Activated CD4-positive, alpha-beta memory T cell treated with anti-CD3 and anti-CD28 coated beads for 36 hours (primary cell): ENCODE data around the gene CTNS. TPM values are rescaled to one million over a fixed set of nuclear protein-coding genes. Genes with fewer than 3 reads are reported as not detected.

ENCODE experiments used
- CTCF ChIA-PET: fragments of 350-600 bp; sonication (Branson Sonifier 250); formaldehyde crosslinking; loops from one replicate; lab custom pipeline; 2021; ENCODE audit warnings: antibody characterized with exemption, inconsistent platforms; lab: Charles Lee
- POLR2A ChIA-PET: fragments of 350-600 bp; sonication (Branson Sonifier 250); formaldehyde crosslinking; loops from one replicate; lab custom pipeline; 2021; ENCODE audit warnings: antibody characterized with exemption; lab: Charles Lee
- DNase-seq: peaks from one replicate; pipeline ENCODE4 v3.0.0-alpha.2; 2020
- H3K27ac Mint-ChIP-seq: one replicate; pipeline ENCODE4 v1.8.0; 2021; ENCODE audit warnings: mixed read lengths
- H3K27me3 Mint-ChIP-seq: one replicate; pipeline ENCODE4 v1.8.0; 2021; ENCODE audit warnings: mixed read lengths
- H3K36me3 Mint-ChIP-seq: one replicate; pipeline ENCODE4 v1.8.0; 2021; ENCODE audit warnings: mixed read lengths
- H3K4me1 Mint-ChIP-seq: one replicate; pipeline ENCODE4 v1.8.0; 2021; ENCODE audit warnings: low read depth, mixed read lengths
- H3K4me3 Mint-ChIP-seq: one replicate; pipeline ENCODE4 v1.8.0; 2021; ENCODE audit warnings: mild to moderate bottlenecking, mixed read lengths
- H3K9me3 Mint-ChIP-seq: one replicate; pipeline ENCODE4 v1.8.0; 2021; ENCODE audit warnings: mixed read lengths
- intact Hi-C: fragments of 100-400 bp; cut with micrococcal nuclease; formaldehyde crosslinking; loops from one replicate; pipeline ENCODE4 v1.15.1; 2023
- total RNA-seq, 2 experiments: library from RNA; stranded (reverse); gene quantifications; one replicate each; pipeline ENCODE4 v1.2.3, GENCODE V29; 2021

The CTNS gene
- total RNA-seq, 2 experiments from 2014 or later, result 17.7 to 19.8 TPM

GRCh38 chr17:3708366-3708765 is 71.8 kb downstream of the CTNS start:
- CTCF ChIA-PET, result interaction anchor here (0.9 to 2.4 kb wide), 4 partner anchors 25 to 206 kb away, joined by 3 to 13 read pairs (median 4); no protein-coding TSS in a partner anchor
- POLR2A ChIA-PET, result no interaction called here
- intact Hi-C loops, result loop anchor here (5.0 kb wide), 1 partner anchor 801 kb away; no protein-coding TSS in a partner anchor
- peaks cover 44% of the 10 kb centered on the region for H3K4me1 Mint-ChIP-seq
- H3K4me3 Mint-ChIP-seq, result no peak overlapping the region
- H3K9me3 Mint-ChIP-seq, result no peaks in the 10 kb centered on the region
- no peaks in the 10 kb centered on the region for H3K27me3 Mint-ChIP-seq
- H3K27ac Mint-ChIP-seq, result no peak overlapping the region
- no peak for DNase-seq
- H3K36me3 Mint-ChIP-seq, result peaks cover 15% of the 10 kb centered on the region

GRCh38 chr17:3710951-3711383 is 74.4 kb downstream of the CTNS start:
- H3K27me3 Mint-ChIP-seq, result no peaks in the 10 kb centered on the region
- ChIA-PET CTCF (interaction anchor here (0.7 to 2.1 kb wide), 9 partner anchors 10 to 135 kb away, joined by 3 to 8 read pairs (median 5); partner anchors contain the start of gene HASPIN), POLR2A (interaction anchor here (0.7 to 2.2 kb wide), 5 partner anchors 10 to 85 kb away, joined by 3 to 24 read pairs (median 9); partner anchors contain the start of genes HASPIN and P2RX5)
- H3K4me3 Mint-ChIP-seq, result peak overlapping the region; percentile 49
- intact Hi-C loops, result loop anchor here (1.0 kb wide), 4 partner anchors 12 to 71 kb away; partner anchors contain the start of gene HASPIN
- H3K27ac Mint-ChIP-seq, result peak overlapping the region; percentile 83
- no peaks in the 10 kb centered on the region for H3K9me3 Mint-ChIP-seq
- H3K4me1 Mint-ChIP-seq, result peaks cover 48% of the 10 kb centered on the region
- DNase-seq, result peak; percentile 85
- H3K36me3 Mint-ChIP-seq, result peaks cover 28% of the 10 kb centered on the region

Other genes with a start within 250 kb of the CTNS start
- gene OR1E1, start 238.3 kb upstream of the CTNS start, total RNA-seq, result not detected
- gene OR3A3, start 225.4 kb upstream of the CTNS start, total RNA-seq, result not detected
- gene OR1E2, start 202.9 kb upstream of the CTNS start, total RNA-seq, result not detected
- gene SPATA22, start 164.9 kb upstream of the CTNS start, total RNA-seq, result not detected
- gene ASPA, start 160.8 kb upstream of the CTNS start, total RNA-seq, result not detected
- under 1 TPM; 0.77 to 0.97 TPM for gene TRPV3, start 78.9 kb upstream of the CTNS start, total RNA-seq
- 1 to 10 TPM; 2.9 to 3.0 TPM for gene TRPV1, start 27.3 kb upstream of the CTNS start, total RNA-seq
- 10 to 100 TPM; 12.3 to 12.4 TPM for gene SHPK, start 510 bp upstream of the CTNS start, total RNA-seq
- gene TAX1BP3, start 31.8 kb downstream of the CTNS start, total RNA-seq, result 10 to 100 TPM; 23.7 to 24.5 TPM
- 10 to 100 TPM; 49.3 to 55.4 TPM for gene EMC6, start 32.1 kb downstream of the CTNS start, total RNA-seq
- gene P2RX5, start 59.4 kb downstream of the CTNS start, total RNA-seq, result 10 to 100 TPM; 37.6 to 43.2 TPM
- gene HASPIN, start 87.1 kb downstream of the CTNS start, total RNA-seq, result 10 to 100 TPM; 22.0 to 22.7 TPM
- 10 to 100 TPM; 32.8 to 34.4 TPM for gene ITGAE, start 164.4 kb downstream of the CTNS start, total RNA-seq
- gene NCBP3, start 209.5 kb downstream of the CTNS start, total RNA-seq, result 10 to 100 TPM; 38.8 to 42.4 TPM